Kidney (tissue), 14 donors: ENCODE data around the gene GUK1. TPM values are rescaled to one million over a fixed set of nuclear protein-coding genes. Genes with fewer than 3 reads are reported as not detected.

Source experiments
- DNase-seq, 5 donors: peaks; one replicate each; pipeline ENCODE4 v3.0.0-alpha.2; 2013 to 2020
- FAIRE-seq: peaks from 2 replicates; lab custom pipeline; 2012; peaks lifted over from hg19 to GRCh38; lab: Jason Lieb, UNC
- H3K27ac ChIP-seq, 2 donors: one replicate each; pipeline ENCODE4 v1.7.0; 2013; ENCODE audit warnings: low read depth in 2 of 2, low read length in 2 of 2, inconsistent platforms in 1 of 2
- H3K27me3 ChIP-seq: one replicate; pipeline ENCODE4 v1.7.1; 2013; ENCODE audit warnings: low read length, inconsistent platforms; ENCODE audit not compliant: control insufficient read depth, insufficient read depth
- H3K36me3 ChIP-seq, 3 donors: one replicate each; pipeline versions ENCODE4 v1.7.0 to v1.7.1; 2013; ENCODE audit warnings: low read length in 3 of 3, control low read depth in 1 of 3, inconsistent platforms in 1 of 3; ENCODE audit not compliant: insufficient read depth in 3 of 3, control insufficient read depth in 2 of 3
- H3K4me1 ChIP-seq, 3 donors: one replicate each; pipeline versions ENCODE4 v1.7.0 to v1.7.1; 2013; ENCODE audit warnings: low read length in 3 of 3, inconsistent platforms in 1 of 3, low read depth in 1 of 3; ENCODE audit not compliant: control insufficient read depth in 2 of 3, insufficient read depth in 2 of 3
- H3K4me3 ChIP-seq, 3 donors: one replicate each; pipeline versions ENCODE4 v1.7.0 to v1.8.1; 2013; ENCODE audit warnings: low read length in 3 of 3, control low read depth in 1 of 3, inconsistent platforms in 1 of 3
- H3K9ac ChIP-seq, 3 donors: one replicate each; pipeline versions ENCODE4 v1.7.0 to v1.7.1; 2013; ENCODE audit warnings: low read length in 3 of 3, control low read depth in 1 of 3, inconsistent platforms in 1 of 3
- H3K9me3 ChIP-seq, 3 donors: one replicate each; pipeline versions ENCODE4 v1.7.0 to v1.7.1; 2013; ENCODE audit warnings: low read length in 3 of 3, control low read depth in 1 of 3, inconsistent platforms in 1 of 3; ENCODE audit not compliant: control insufficient read depth in 2 of 3, insufficient read depth in 1 of 3
- intact Hi-C: fragments of 100-400 bp; cut with DNase I; formaldehyde crosslinking; loops from one replicate; pipeline ENCODE4 v1.11.1; 2022
- polyA plus RNA-seq: library from polyadenylated mRNA; stranded (reverse); fragments of 350-450 nt; fragmentation: Illumina TruSeq; extraction: RNeasy Lipid Tissue Mini Kit (QIAGEN cat#74804); gene quantifications from one replicate; pipeline ENCODE4 v1.2.3, GENCODE V29; 2014; ENCODE audit warnings: low read depth, low replicate concordance; ENCODE audit not compliant: insufficient read depth
- total RNA-seq: library from RNA; stranded (reverse); fragmentation: NEBNext Ultra II Directional; extraction: Animal tissue kit (Norgen Biotek cat#: 25700); gene quantifications from one replicate; pipeline ENCODE4 v1.2.1, GENCODE V29; 2021
- TF ChIP-seq, protein P1 (sequence below): IDR thresholded peaks from 3 replicates; pipeline ENCODE4 v1.5.1; 2012; ENCODE audit warnings: mild to moderate bottlenecking, moderate library complexity, borderline replicate concordance; ENCODE audit not compliant: insufficient read depth; ENCODE audit errors: extremely low read depth
- donor health status: control.
- donor health status: control.
- donor health status: control.
- donor health status: control.
- donor health status: control.
- donor health status: DM: yes; HTN: yes; CAD: no.
- donor health status: Normal renal cell carcinoma (clear cell type).

The GUK1 gene
- total and polyA plus RNA-seq, 2 donors from 2014 or later: 221 to 410 TPM

- FAIRE-seq (no peak), DNase-seq (peak in 4 of 5 donors; percentile 31 to 86 (median 66))
- TF ChIP-seq, protein P1, sequence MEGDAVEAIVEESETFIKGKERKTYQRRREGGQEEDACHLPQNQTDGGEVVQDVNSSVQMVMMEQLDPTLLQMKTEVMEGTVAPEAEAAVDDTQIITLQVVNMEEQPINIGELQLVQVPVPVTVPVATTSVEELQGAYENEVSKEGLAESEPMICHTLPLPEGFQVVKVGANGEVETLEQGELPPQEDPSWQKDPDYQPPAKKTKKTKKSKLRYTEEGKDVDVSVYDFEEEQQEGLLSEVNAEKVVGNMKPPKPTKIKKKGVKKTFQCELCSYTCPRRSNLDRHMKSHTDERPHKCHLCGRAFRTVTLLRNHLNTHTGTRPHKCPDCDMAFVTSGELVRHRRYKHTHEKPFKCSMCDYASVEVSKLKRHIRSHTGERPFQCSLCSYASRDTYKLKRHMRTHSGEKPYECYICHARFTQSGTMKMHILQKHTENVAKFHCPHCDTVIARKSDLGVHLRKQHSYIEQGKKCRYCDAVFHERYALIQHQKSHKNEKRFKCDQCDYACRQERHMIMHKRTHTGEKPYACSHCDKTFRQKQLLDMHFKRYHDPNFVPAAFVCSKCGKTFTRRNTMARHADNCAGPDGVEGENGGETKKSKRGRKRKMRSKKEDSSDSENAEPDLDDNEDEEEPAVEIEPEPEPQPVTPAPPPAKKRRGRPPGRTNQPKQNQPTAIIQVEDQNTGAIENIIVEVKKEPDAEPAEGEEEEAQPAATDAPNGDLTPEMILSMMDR: no peak
- peak within 1 kb of the TSS in 1 of 3 donors; percentile 19 for H3K9ac ChIP-seq
- H3K27ac ChIP-seq: peak within 1 kb of the TSS; percentile 57 to 75
- intact Hi-C loops: no loop called here
- peaks cover 0 to 25% (median 6%) of the 10 kb centered on the region in 3 donors for H3K4me1 ChIP-seq
- no peak within 1 kb of the TSS for H3K4me3 ChIP-seq
- peaks cover 0 to 13% (median 0%) of the 10 kb centered on the region in 3 donors for H3K36me3 ChIP-seq
- no peaks in the 10 kb centered on the region for H3K9me3 ChIP-seq
- H3K27me3 ChIP-seq: no peaks in the 10 kb centered on the region
Measured at GRCh38 chr1:228149406-228150119, 9.5 kb downstream of the GUK1 start, which contains the start of gene GJC2. GJC2 (plus strand) TSS chr1:228149930; CDS start chr1:228157759, 7,829 bp downstream.

- Histone ChIP-seq H3K9me3 (no peaks in the 10 kb centered on the region), H3K36me3 (peaks cover 0 to 13% (median 0%) of the 10 kb centered on the region in 3 donors), H3K27me3 (no peaks in the 10 kb centered on the region), H3K9ac (peak overlapping the region in 1 of 3 donors; percentile 7), H3K4me1 (peaks cover 0 to 25% (median 6%) of the 10 kb centered on the region in 3 donors), H3K4me3 (no peak overlapping the region), H3K27ac (peak overlapping the region; percentile 57 to 75)
- no peak for FAIRE-seq
- intact Hi-C loops: no loop called here
- TF ChIP-seq, protein P1: no peak
- DNase-seq: peak in 2 of 5 donors; percentile 57 to 74
Measured at GRCh38 chr1:228150120-228150460, 10.0 kb downstream of the GUK1 start.

DNA sequence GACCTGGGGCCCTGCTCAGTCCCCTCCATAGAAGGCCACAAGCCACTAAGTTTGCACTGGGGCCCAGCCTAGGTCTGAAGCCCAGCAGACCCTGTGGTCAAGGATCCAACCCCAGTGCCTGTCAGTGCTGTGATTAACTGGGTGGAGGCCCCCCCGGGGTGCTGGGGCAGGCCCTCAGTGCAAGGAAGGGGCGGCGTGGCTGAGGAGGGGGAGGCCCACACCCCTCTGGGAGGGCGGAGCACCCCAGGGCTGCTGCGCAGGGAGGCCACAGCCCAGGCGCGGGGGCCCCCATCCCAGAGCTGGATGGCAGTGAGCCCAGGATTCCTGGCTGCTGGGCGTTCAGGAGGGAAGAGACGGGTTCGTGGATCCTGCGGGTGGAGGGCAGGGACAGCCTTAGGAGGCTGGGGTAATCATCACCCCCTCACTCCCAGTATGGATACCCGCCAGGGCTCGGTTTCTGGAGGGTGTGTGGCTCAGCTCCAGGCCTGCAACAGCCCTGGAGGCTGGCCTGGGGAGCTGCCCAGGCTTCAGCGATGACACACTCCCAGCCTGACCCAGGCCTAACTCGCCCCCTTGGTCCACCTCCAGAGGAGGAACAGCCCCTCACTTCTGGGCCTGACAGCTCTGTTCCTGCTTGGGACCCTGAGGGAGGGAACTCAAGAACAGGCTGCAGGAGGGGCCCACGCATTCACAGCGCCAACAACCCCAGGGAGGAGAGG lies 10.5 kb downstream of the GUK1 start:
- Histone ChIP-seq H3K9me3 (no peaks in the 10 kb centered on the region), H3K4me1 (peaks cover 0 to 25% (median 6%) of the 10 kb centered on the region in 3 donors), H3K27ac (peak overlapping the region; percentile 47 to 57), H3K9ac (peak overlapping the region in 1 of 3 donors; percentile 7), H3K36me3 (peaks cover 0 to 11% (median 0%) of the 10 kb centered on the region in 3 donors), H3K27me3 (no peaks in the 10 kb centered on the region), H3K4me3 (no peak overlapping the region)
- peak in 3 of 5 donors; percentile 57 to 80 (median 62) for DNase-seq
- FAIRE-seq: no peak
- intact Hi-C loops: no loop called here
- TF ChIP-seq, protein P1: no peak
